Glutamatergic neuron (in vitro differentiated cells): ENCODE data around the gene TCEAL9. TPM values are rescaled to one million over a fixed set of nuclear protein-coding genes. Genes with fewer than 3 reads are reported as not detected.

Source experiments
- DNase-seq: peaks from one replicate; pipeline ENCODE4 v3.0.0; 2022
- H3K27ac Mint-ChIP-seq: one replicate; pipeline ENCODE4 v1.8.0; 2020; ENCODE audit warnings: mild to moderate bottlenecking, mixed read lengths, inconsistent platforms; ENCODE audit not compliant: unreplicated experiment
- H3K27me3 Mint-ChIP-seq: one replicate; pipeline ENCODE4 v1.8.0; 2020; ENCODE audit warnings: mild to moderate bottlenecking, moderate library complexity, mixed read lengths, inconsistent platforms; ENCODE audit not compliant: unreplicated experiment
- H3K36me3 Mint-ChIP-seq: one replicate; pipeline ENCODE4 v1.8.0; 2020; ENCODE audit warnings: mild to moderate bottlenecking, mixed read lengths, inconsistent platforms; ENCODE audit not compliant: unreplicated experiment
- H3K4me1 Mint-ChIP-seq: one replicate; pipeline ENCODE4 v1.8.0; 2020; ENCODE audit warnings: mild to moderate bottlenecking, low read depth, mixed read lengths, inconsistent platforms; ENCODE audit not compliant: unreplicated experiment
- H3K4me3 Mint-ChIP-seq: one replicate; pipeline ENCODE4 v1.8.0; 2020; ENCODE audit warnings: mild to moderate bottlenecking, mixed read lengths, inconsistent platforms; ENCODE audit not compliant: unreplicated experiment
- H3K9me3 Mint-ChIP-seq: one replicate; pipeline ENCODE4 v1.8.0; 2020; ENCODE audit warnings: mild to moderate bottlenecking, moderate library complexity, mixed read lengths, inconsistent platforms; ENCODE audit not compliant: unreplicated experiment
- CTCF ChIP-seq: fragments of 200-600 bp; sonication (generic); IDR thresholded peaks from one replicate; pipeline ENCODE4 v1.5.0; 2021; ENCODE audit not compliant: partially characterized antibody, unreplicated experiment
- total RNA-seq: library from RNA; stranded (reverse); fragmentation: NEBNext Ultra II Directional; extraction: Animal tissue kit (Norgen Biotek cat#: 25700); gene quantifications from one replicate; pipeline ENCODE4 v1.2.1, GENCODE V29; 2021; ENCODE audit not compliant: unreplicated experiment

The TCEAL9 gene
- total RNA-seq, 1 donor from 2014 or later = 27.0 TPM

GRCh38 chrX:103399744-103400143 is 43.4 kb downstream of the TCEAL9 start:
- H3K4me3 Mint-ChIP-seq = no peak overlapping the region
- no peak for TF ChIP-seq CTCF
- no peaks in the 10 kb centered on the region for H3K4me1 Mint-ChIP-seq
- H3K27me3 Mint-ChIP-seq = peaks cover 1% of the 10 kb centered on the region
- no peak for DNase-seq
- no peaks in the 10 kb centered on the region for H3K36me3 Mint-ChIP-seq
- peaks cover 2% of the 10 kb centered on the region for H3K9me3 Mint-ChIP-seq
- no peak overlapping the region for H3K27ac Mint-ChIP-seq

DNA sequence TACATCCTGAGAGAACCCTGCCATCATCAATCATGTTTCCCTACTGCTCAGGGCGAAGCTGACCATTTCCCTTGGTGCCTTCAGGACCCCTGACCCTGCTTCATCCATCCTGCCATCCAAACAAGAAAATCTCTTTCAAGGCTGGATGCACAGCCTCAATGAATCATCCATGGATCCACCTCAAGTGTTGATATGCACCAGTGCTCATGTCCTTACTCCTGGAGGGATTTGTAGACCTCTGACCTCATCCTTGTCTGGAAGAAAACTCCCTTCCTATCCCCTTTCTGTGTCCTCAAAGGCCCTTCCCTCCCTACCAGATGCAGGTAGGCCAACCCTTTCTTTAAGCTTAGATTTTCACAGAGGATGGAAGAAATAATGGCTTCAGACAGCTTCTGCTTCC is 44.6 kb downstream of the TCEAL9 start:
- peaks cover 2% of the 10 kb centered on the region for H3K9me3 Mint-ChIP-seq
- no peak for DNase-seq
- H3K4me1 Mint-ChIP-seq = no peaks in the 10 kb centered on the region
- TF ChIP-seq CTCF = no peak
- no peaks in the 10 kb centered on the region for H3K36me3 Mint-ChIP-seq
- H3K27ac Mint-ChIP-seq = no peak overlapping the region
- H3K4me3 Mint-ChIP-seq = no peak overlapping the region
- H3K27me3 Mint-ChIP-seq = peaks cover 1% of the 10 kb centered on the region

GRCh38 chrX:103404231-103405008 is 48.1 kb downstream of the TCEAL9 start:
- H3K27me3 Mint-ChIP-seq = no peaks in the 10 kb centered on the region

GRCh38 chrX:103405009-103405333 is 48.7 kb downstream of the TCEAL9 start:
- no peak overlapping the region for H3K27ac Mint-ChIP-seq
- DNase-seq = no peak
- H3K9me3 Mint-ChIP-seq = peaks cover 2% of the 10 kb centered on the region
- H3K27me3 Mint-ChIP-seq = no peaks in the 10 kb centered on the region
- H3K4me1 Mint-ChIP-seq = no peaks in the 10 kb centered on the region
- H3K36me3 Mint-ChIP-seq = no peaks in the 10 kb centered on the region
- no peak for TF ChIP-seq CTCF
- peak overlapping the region; percentile 92 for H3K4me3 Mint-ChIP-seq

More at GRCh38 chrX:103404231-103405008, 48.1 kb downstream of the TCEAL9 start:
- DNase-seq = peak; percentile 68
- H3K27ac Mint-ChIP-seq = peak overlapping the region; percentile 92
- H3K4me1 Mint-ChIP-seq = no peaks in the 10 kb centered on the region
- H3K9me3 Mint-ChIP-seq = peaks cover 2% of the 10 kb centered on the region
- H3K4me3 Mint-ChIP-seq = peak overlapping the region; percentile 92
- no peak for TF ChIP-seq CTCF
- no peaks in the 10 kb centered on the region for H3K36me3 Mint-ChIP-seq

DNA sequence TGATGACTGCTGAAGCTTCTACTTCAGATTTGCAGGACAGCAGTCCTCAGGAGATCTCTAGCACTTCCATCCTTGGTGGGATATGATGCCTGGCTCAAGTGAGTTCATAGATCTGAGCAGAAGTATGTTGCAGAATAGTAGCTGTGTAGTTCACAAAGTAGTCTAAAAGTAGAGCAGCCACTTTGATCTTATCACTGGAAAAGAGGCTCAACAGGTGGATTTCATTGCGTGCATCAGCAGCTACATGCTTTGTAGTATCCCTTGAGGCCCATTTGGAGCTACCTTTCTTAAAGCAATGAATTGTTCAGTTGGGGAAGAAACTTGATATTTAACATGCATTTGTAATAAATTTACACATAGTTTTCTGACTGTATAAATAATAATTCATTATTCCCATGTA is 50.0 kb downstream of the TCEAL9 start:
- Mint-ChIP-seq H3K36me3 (no peaks in the 10 kb centered on the region), H3K4me3 (no peak overlapping the region), H3K4me1 (no peaks in the 10 kb centered on the region), H3K27ac (no peak overlapping the region), H3K27me3 (peaks cover 3% of the 10 kb centered on the region), H3K9me3 (peaks cover 2% of the 10 kb centered on the region)
- TF ChIP-seq CTCF = no peak
- DNase-seq = no peak
